Measurements from ENCODE around the gene KRTAP22-2.

The KRTAP22-2 gene

DNA sequence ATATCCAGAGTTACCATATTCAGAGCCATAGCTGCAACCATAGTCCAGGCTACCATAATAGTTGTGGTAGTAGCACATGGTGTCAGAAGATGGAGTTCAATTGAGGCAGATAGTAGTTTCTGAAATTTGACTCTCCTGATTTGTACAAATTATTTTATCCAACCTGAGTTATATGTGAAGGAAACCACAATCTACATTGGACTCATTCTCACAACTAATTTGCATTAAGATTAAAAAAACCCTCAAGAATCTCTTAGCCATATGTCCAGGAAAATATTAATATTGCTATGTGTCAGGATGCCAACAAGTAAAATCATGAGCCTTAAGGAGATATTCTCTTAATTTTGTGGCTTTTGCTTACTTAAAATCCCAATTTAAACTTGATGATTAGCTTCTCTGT lies at the start of gene KRTAP22-2:
Gene KRTAP22-2 (minus strand): TSS at position 101 of the 400 bp plus-strand sequence.
- Histone ChIP-seq H3K4me3 (no peak within 1 kb of the TSS), H3K4me1 (no peaks in the 10 kb centered on the region), H3K36me3 (replicated peaks) (no peaks in the 10 kb centered on the region), H3K9me3 (0 out of 2 replicates have a peak, but pooled peaks cover 2% of the 10 kb centered on the region), H3K27me3 (ENCODE audit: low read depth) (no peaks in the 10 kb centered on the region)
- in situ Hi-C loops (cut with MboI; ENCODE audit: low sequenced_read_pairs) = no loop called here
- no peak for DNase-seq (ENCODE audit: low spot score in 2 of 2)

DNA sequence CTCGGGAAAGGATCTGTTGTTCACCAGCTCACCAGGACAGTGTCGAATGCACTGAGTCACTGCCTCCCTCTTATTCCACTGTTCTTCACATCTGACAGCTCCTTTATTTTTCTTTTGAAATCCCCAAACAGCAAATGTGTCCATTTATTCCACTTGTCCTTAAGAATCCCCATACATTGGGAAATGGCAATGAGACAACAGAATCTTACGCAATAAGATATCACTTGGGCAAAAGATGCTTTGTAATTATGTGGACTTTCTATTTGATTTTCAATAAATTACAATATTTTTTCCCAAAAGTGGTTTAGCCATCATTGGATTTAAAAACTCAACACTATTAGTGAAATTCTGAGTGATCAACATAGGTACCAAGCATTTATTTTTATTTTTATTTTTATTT lies 48.5 kb upstream of the KRTAP22-2 start:
- H3K36me3 ChIP-seq (replicated peaks) = no peaks in the 10 kb centered on the region
- no peaks in the 10 kb centered on the region for H3K27me3 ChIP-seq (ENCODE audit: low read depth)
- DNase-seq (ENCODE audit: low spot score in 2 of 2) = no peak
- H3K4me1 ChIP-seq = no peaks in the 10 kb centered on the region
- no peak overlapping the region for H3K4me3 ChIP-seq
- in situ Hi-C loops (cut with MboI; ENCODE audit: low sequenced_read_pairs) = no loop called here
- H3K9me3 ChIP-seq = 0 out of 2 replicates have a peak, but pooled peaks cover 6% of the 10 kb centered on the region

DNA sequence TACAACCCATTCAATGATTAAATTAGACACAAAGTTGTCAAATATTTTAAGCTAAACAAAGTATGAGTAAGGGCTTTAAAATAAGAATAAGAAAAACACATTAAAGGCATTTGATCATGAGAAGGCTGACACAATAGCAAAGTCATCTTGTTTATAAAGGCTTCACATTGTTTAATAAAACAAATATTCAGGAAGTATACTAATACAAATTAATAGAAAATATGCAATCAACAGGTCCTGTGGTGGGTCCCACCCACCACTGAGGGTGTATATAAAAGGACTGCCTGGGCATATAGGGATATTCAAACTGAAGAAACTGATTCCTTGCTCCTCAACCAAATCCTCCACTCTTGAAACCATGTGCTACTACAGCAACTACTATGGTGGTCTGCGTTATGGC lies 44.7 kb upstream of the KRTAP22-2 start, which contains the start of gene KRTAP20-2:
Gene KRTAP20-2 (plus strand): TSS at position 301 of the 400 bp plus-strand sequence. CDS start 58 bp downstream, at position 359.
- Histone ChIP-seq H3K9me3 (no peaks in the 10 kb centered on the region), H3K36me3 (replicated peaks) (no peaks in the 10 kb centered on the region), H3K4me3 (no peak within 1 kb of the TSS), H3K27me3 (ENCODE audit: low read depth) (no peaks in the 10 kb centered on the region), H3K4me1 (no peaks in the 10 kb centered on the region)
- in situ Hi-C loops (cut with MboI; ENCODE audit: low sequenced_read_pairs) = no loop called here
- no peak for DNase-seq (ENCODE audit: low spot score in 2 of 2)

DNA sequence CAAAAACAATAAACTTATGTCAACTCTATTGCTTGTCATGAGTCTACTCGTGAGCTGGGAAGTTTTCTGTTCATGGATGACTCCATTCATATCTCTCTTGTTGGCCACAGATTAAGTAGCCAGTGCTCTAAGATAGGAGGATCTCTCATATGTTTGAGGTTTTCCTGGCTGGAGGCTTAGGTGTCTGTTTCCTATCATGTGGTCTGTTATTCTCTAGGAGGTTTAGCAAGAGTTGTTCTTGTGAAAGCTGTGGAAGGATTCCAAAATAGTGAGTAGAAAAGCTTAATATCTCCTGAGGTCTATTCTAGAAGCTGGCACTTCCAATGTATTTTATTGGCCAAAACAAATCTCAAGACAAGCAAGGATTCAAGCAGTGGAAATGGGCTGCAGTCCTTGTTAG lies 39.0 kb upstream of the KRTAP22-2 start:
- no peaks in the 10 kb centered on the region; the same call in 1 of the 2 replicates for H3K9me3 ChIP-seq
- no peak for DNase-seq (ENCODE audit: low spot score in 2 of 2)
- in situ Hi-C loops (cut with MboI; ENCODE audit: low sequenced_read_pairs) = no loop called here
- no peaks in the 10 kb centered on the region for H3K36me3 ChIP-seq (replicated peaks)
- H3K27me3 ChIP-seq (ENCODE audit: low read depth) = no peaks in the 10 kb centered on the region
- no peaks in the 10 kb centered on the region for H3K4me1 ChIP-seq
- no peak overlapping the region for H3K4me3 ChIP-seq

DNA sequence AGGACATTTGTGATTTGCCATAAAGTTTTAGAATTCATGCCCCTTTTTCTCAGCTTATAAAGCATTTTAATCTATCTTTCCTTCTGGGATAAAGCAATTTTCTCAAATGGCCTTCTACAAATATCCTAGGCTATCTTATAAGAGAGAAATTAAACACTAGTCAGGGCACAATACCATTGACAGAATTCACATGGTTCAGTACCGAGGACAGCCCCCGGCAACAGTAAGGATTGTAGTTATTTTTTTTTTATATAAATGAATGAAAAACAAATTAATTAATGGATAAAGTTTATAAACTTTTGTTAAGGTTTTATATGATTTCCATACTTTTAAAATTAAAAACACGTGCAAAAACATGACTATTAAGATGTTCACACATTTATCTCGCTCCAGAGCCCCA lies 37.9 kb upstream of the KRTAP22-2 start:
- Histone ChIP-seq H3K4me1 (no peaks in the 10 kb centered on the region), H3K27me3 (ENCODE audit: low read depth) (no peaks in the 10 kb centered on the region), H3K9me3 (no peaks in the 10 kb centered on the region; the same call in 1 of the 2 replicates), H3K4me3 (no peak overlapping the region), H3K36me3 (replicated peaks) (no peaks in the 10 kb centered on the region)
- in situ Hi-C loops (cut with MboI; ENCODE audit: low sequenced_read_pairs) = no loop called here
- DNase-seq (ENCODE audit: low spot score in 2 of 2) = no peak

DNA sequence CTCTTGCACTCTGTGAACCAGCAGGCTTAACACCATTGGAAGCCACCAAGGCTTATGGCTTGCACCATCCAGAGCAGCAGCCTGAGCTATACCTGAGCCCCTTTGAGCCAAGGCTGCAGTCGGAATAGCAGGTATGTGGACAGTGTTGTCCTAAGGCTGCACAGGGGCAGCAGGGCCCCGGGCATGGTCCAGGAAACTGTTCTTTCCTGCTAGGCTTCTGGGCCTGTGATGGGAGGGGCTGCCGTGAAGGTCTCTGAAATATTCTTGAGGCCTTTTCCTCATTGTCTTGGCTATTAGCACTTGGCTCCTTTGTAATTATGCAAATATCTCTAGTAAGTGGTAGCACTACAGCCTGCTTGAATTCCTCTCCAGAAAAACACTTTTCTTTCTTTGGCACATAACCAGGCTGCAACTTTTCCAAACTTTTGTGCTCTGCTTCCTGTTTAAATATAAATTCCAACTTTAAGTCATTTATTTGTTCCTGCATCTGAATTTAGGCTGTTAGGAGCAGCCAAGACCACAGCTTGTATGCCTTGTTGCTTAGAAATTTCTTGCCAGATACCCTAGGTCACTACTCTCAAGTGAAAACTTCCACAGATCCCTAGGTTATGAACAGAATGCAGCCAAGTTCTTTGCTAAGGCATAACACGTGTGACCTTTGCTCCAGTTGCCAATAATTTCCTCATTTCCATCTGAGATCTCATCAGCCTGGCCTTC lies 35.4 kb upstream of the KRTAP22-2 start:
- in situ Hi-C loops (cut with MboI; ENCODE audit: low sequenced_read_pairs) = no loop called here
- DNase-seq (ENCODE audit: low spot score in 2 of 2) = no peak
- no peak overlapping the region for H3K4me3 ChIP-seq
- no peaks in the 10 kb centered on the region; the same call in 1 of the 2 replicates for H3K9me3 ChIP-seq
- no peaks in the 10 kb centered on the region for H3K4me1 ChIP-seq
- H3K36me3 ChIP-seq (replicated peaks) = no peaks in the 10 kb centered on the region
- H3K27me3 ChIP-seq (ENCODE audit: low read depth) = no peaks in the 10 kb centered on the region

DNA sequence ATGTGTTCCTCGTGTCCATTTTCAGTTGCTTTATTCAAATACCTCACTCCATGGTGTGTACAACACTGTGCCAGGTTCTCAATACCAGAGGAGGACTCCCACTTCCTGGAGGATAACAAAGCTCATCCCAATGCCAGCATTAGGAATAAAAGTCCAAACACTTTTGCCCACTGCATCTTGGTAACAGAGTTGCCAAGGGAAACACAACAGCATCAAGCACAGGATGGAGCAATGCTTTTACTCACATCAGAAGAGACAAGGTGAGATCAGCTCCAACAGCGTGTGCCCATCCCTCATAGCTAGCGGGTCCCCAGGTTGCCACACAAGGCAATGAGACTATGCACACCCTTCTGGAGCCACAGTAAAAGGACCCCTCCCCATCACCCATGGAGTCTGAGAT lies 33.2 kb upstream of the KRTAP22-2 start:
- Histone ChIP-seq H3K4me1 (no peaks in the 10 kb centered on the region), H3K4me3 (no peak overlapping the region), H3K36me3 (replicated peaks) (no peaks in the 10 kb centered on the region), H3K27me3 (ENCODE audit: low read depth) (no peaks in the 10 kb centered on the region), H3K9me3 (no peaks in the 10 kb centered on the region; the same call in 1 of the 2 replicates)
- in situ Hi-C loops (cut with MboI; ENCODE audit: low sequenced_read_pairs) = no loop called here
- no peak for DNase-seq (ENCODE audit: low spot score in 2 of 2)

DNA sequence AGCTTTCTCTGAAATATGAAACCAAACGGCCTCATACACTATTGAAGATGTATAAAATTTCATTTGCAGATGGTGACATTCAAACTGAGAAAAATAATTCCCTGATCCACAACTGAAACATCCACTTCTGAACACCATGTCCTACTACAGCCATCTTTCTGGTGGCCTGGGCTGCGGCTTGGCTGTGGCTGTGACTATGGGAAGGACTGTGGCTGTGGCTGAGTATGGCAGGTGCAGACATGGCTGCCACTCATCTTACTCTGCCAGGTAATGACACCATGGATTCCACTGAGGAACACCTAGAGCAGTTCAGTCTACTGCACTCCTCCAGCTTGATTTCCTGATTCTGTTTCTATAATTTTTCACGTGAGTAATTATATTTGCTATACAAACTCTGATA lies 30.3 kb upstream of the KRTAP22-2 start, which contains the start of gene KRTAP20-4:
Gene KRTAP20-4 (plus strand): TSS at position 106 of the 400 bp plus-strand sequence.
- H3K36me3 ChIP-seq (replicated peaks) = no peaks in the 10 kb centered on the region
- in situ Hi-C loops (cut with MboI; ENCODE audit: low sequenced_read_pairs) = no loop called here
- H3K4me3 ChIP-seq = no peak within 1 kb of the TSS
- no peaks in the 10 kb centered on the region for H3K4me1 ChIP-seq
- DNase-seq (ENCODE audit: low spot score in 2 of 2) = no peak
- H3K9me3 ChIP-seq = no peaks in the 10 kb centered on the region; the same call in 1 of the 2 replicates
- no peaks in the 10 kb centered on the region for H3K27me3 ChIP-seq (ENCODE audit: low read depth)

DNA sequence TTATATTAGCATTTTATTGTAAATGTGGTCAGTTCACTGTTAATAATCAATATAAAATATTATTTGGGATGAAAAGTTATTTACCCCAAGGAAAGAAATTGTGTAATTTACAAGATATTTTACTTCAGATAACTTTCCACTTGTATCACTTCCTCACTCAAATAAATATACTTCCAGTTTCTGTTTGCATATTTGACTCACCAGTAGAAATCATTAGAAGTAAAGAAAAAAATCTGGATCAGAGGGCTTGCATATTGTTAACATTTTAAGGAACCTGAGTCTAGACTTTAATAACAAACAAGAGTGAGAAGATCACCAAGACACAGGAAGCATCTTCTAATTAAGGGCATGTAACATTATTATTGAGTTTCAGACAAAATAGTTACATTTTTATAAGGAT lies 29.9 kb upstream of the KRTAP22-2 start:
- H3K4me3 ChIP-seq = no peak overlapping the region
- H3K36me3 ChIP-seq (replicated peaks) = no peaks in the 10 kb centered on the region
- no peaks in the 10 kb centered on the region; the same call in 1 of the 2 replicates for H3K9me3 ChIP-seq
- in situ Hi-C loops (cut with MboI; ENCODE audit: low sequenced_read_pairs) = no loop called here
- no peak for DNase-seq (ENCODE audit: low spot score in 2 of 2)
- H3K4me1 ChIP-seq = no peaks in the 10 kb centered on the region
- H3K27me3 ChIP-seq (ENCODE audit: low read depth) = no peaks in the 10 kb centered on the region

DNA sequence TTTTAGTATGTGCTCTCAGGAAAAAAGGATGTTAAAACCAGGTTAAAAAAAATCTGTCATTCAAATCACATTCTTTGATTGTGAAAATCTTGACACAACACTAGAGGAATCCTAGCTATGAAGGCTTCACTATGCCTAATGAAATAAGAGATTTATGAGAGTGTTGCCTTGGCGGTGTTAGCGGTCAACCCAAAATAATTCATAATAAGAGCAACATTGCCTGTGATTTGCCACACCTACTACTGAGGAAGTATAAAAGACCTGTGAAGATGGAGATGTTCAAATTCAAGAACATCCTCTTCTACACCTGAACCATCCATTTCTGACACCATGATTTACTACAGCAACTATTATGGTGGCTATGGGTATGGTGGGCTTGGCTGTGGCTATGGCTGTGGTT lies 25.9 kb upstream of the KRTAP22-2 start, which contains the start of gene KRTAP20-1:
Gene KRTAP20-1 (plus strand): TSS at position 301 of the 400 bp plus-strand sequence. CDS start 30 bp downstream, at position 331.
- no peak for DNase-seq (ENCODE audit: low spot score in 2 of 2)
- Histone ChIP-seq H3K9me3 (no peaks in the 10 kb centered on the region), H3K36me3 (replicated peaks) (no peaks in the 10 kb centered on the region), H3K4me3 (no peak within 1 kb of the TSS), H3K4me1 (no peaks in the 10 kb centered on the region), H3K27me3 (ENCODE audit: low read depth) (no peaks in the 10 kb centered on the region)
- in situ Hi-C loops (cut with MboI; ENCODE audit: low sequenced_read_pairs) = no loop called here

DNA sequence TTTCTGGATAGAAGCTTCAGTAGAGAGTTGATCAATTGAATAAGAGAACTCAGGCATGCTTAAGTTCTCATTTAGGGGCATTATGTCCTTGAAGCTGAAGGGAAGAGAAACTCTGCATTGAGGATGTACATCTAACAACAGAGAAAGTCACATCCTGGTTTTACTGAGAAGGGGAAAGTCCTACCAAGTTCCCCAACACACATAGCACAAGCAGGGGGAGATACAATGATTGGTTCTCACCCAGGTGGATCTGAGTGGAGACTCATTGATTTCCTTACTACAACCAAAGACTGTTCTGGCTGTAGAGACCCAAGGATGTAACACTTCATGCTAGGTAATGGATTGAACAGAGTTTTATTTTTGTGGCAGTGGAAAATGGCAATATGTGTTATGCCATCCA lies 25.0 kb upstream of the KRTAP22-2 start:
- H3K4me3 ChIP-seq = no peak overlapping the region
- in situ Hi-C loops (cut with MboI; ENCODE audit: low sequenced_read_pairs) = no loop called here
- no peaks in the 10 kb centered on the region for H3K27me3 ChIP-seq (ENCODE audit: low read depth)

DNA sequence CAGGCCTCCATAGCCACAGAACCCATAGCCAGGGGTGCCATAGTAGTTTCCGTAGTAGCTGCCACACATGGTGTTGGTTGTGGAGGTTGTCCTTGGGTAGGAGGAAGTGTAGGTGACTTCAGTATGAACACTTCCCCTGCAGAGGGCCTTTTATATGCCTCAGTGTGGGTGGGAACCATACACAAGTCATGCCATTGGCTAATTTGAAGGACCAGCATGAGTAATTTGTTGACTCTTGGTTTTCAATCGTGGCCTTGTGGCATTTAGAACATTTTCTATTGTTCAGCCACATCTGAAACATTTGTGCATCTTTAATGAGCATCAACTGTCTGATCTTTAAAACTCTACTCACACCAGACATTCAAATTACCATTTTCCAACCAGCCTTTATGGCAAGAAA lies 23.6 kb upstream of the KRTAP22-2 start, which contains the start of gene KRTAP6-1:
Gene KRTAP6-1 (minus strand): TSS at position 95 of the 400 bp plus-strand sequence. CDS start 26 bp downstream, at position 69.
- no peaks in the 10 kb centered on the region for H3K27me3 ChIP-seq (ENCODE audit: low read depth)
- no peaks in the 10 kb centered on the region for H3K36me3 ChIP-seq (replicated peaks)
- in situ Hi-C loops (cut with MboI; ENCODE audit: low sequenced_read_pairs) = no loop called here
- no peaks in the 10 kb centered on the region for H3K9me3 ChIP-seq
- no peaks in the 10 kb centered on the region for H3K4me1 ChIP-seq
- H3K4me3 ChIP-seq = no peak within 1 kb of the TSS
- DNase-seq (ENCODE audit: low spot score in 2 of 2) = no peak

More for the DNA sequence above, 25.0 kb upstream of the KRTAP22-2 start:
- H3K9me3 ChIP-seq = no peaks in the 10 kb centered on the region
- DNase-seq (ENCODE audit: low spot score in 2 of 2) = no peak
- H3K4me1 ChIP-seq = no peaks in the 10 kb centered on the region
- H3K36me3 ChIP-seq (replicated peaks) = no peaks in the 10 kb centered on the region

DNA sequence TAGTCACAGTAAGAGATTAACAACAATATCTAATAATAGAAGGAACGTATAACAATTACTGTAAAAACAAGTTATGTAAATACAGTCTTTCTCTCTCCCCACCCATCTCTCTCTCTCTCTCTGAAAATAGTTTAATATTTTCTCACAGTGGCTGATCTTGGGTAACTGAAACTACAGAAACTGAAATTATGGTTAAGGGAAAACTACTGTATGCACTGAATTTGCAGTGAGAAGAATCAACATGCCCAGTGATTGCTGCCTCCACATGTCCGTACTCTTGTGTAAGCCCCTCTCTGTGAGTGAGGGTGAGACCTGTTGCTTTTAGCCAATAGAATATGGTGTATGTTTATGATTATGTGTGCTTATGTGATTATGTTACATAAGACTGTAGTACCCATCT lies 21.9 kb upstream of the KRTAP22-2 start:
- Histone ChIP-seq H3K9me3 (no peaks in the 10 kb centered on the region), H3K27me3 (ENCODE audit: low read depth) (no peaks in the 10 kb centered on the region), H3K36me3 (replicated peaks) (no peaks in the 10 kb centered on the region), H3K4me3 (no peak overlapping the region), H3K4me1 (no peaks in the 10 kb centered on the region)
- in situ Hi-C loops (cut with MboI; ENCODE audit: low sequenced_read_pairs) = no loop called here
- DNase-seq (ENCODE audit: low spot score in 2 of 2) = no peak

DNA sequence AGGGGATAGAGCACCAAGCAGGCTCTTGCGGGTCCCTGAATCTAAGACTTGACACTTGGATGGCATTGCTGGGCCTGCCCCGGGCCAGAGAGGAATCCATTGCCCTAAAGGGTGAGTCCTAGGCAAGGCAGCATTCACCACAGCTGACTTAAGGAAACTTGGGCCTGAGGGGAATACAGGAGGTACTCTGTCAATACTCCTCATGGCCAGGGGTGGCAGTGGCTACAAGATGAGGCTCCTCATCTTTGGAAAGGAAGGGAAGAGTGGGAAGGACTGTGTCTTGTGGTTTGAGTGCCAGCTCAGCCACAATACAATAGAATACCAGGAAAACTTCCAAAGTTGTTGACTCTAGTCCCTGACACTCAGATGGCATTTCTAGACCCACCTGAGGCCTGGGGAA lies 15.8 kb upstream of the KRTAP22-2 start:
- Histone ChIP-seq H3K9me3 (peaks cover 4% of the 10 kb centered on the region; the same call in 1 of the 2 replicates), H3K36me3 (replicated peaks) (no peaks in the 10 kb centered on the region), H3K4me1 (no peaks in the 10 kb centered on the region), H3K27me3 (ENCODE audit: low read depth) (no peaks in the 10 kb centered on the region), H3K4me3 (no peak overlapping the region)
- DNase-seq (ENCODE audit: low spot score in 2 of 2) = no peak
- in situ Hi-C loops (cut with MboI; ENCODE audit: low sequenced_read_pairs) = no loop called here

Data from HAP-1 (cell line).